Panc1 (cell line): ENCODE data around the gene CTNNBIP1.
"Not testable (repeated sequence)": the region's sequence is repeated elsewhere in the genome, so short reads cannot be mapped to it uniquely, and the experiment has no call there.

Experiments used
- POLR2AphosphoS5 ChIP-seq: IDR thresholded peaks from 2 replicates; pipeline ENCODE4 v1.6.1; 2012; ENCODE audit warnings: mild to moderate bottlenecking, low read depth, low read length, moderate library complexity
- TCF7L2 ChIP-seq: IDR thresholded peaks from 2 replicates; pipeline ENCODE4 v1.6.1; 2011; ENCODE audit warnings: mild to moderate bottlenecking, low read depth, low read length, inconsistent platforms
- TF ChIP-seq, protein P1 (sequence below), 2 experiments: IDR thresholded peaks; 2 replicates each; pipeline ENCODE4 v1.6.1; 2011 to 2012; ENCODE audit warnings: low read depth in 2 of 2, control low read depth in 1 of 2, low read length in 1 of 2, mild to moderate bottlenecking in 1 of 2, moderate library complexity in 1 of 2; ENCODE audit not compliant: insufficient read depth in 1 of 2
- TF ChIP-seq, protein P2 (sequence below): fragments of 450-650 bp; IDR thresholded peaks from 2 replicates; pipeline ENCODE4 v1.5.1; 2017; ENCODE audit warnings: mild to moderate bottlenecking

DNA sequence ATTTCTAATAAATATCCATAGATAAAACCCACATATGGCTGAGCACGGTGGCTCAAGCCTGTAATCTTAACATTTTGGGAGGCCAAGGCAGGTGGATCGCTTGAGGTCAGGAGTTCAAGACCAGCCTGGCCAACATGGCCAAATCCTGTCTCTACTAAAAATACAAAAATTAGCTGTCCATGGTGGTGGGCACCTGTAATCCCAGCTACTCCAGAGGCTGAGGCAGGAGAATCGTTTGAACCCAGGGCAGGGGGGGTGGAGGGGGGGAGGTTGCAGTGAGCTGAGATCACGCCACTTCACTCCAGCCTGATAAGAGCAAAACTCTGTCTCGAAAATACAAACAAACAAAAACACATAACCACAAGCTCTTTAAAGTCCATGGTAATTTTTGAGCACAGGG, 104.1 kb downstream of the CTNNBIP1 start:
- TF ChIP-seq, protein P1, sequence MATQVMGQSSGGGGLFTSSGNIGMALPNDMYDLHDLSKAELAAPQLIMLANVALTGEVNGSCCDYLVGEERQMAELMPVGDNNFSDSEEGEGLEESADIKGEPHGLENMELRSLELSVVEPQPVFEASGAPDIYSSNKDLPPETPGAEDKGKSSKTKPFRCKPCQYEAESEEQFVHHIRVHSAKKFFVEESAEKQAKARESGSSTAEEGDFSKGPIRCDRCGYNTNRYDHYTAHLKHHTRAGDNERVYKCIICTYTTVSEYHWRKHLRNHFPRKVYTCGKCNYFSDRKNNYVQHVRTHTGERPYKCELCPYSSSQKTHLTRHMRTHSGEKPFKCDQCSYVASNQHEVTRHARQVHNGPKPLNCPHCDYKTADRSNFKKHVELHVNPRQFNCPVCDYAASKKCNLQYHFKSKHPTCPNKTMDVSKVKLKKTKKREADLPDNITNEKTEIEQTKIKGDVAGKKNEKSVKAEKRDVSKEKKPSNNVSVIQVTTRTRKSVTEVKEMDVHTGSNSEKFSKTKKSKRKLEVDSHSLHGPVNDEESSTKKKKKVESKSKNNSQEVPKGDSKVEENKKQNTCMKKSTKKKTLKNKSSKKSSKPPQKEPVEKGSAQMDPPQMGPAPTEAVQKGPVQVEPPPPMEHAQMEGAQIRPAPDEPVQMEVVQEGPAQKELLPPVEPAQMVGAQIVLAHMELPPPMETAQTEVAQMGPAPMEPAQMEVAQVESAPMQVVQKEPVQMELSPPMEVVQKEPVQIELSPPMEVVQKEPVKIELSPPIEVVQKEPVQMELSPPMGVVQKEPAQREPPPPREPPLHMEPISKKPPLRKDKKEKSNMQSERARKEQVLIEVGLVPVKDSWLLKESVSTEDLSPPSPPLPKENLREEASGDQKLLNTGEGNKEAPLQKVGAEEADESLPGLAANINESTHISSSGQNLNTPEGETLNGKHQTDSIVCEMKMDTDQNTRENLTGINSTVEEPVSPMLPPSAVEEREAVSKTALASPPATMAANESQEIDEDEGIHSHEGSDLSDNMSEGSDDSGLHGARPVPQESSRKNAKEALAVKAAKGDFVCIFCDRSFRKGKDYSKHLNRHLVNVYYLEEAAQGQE (IDR thresholded peaks at IDR 0.05; ENCODE audit: insufficient read depth in 1 of 2, low read depth in 2 of 2, low read length in 1 of 2) = not testable (repeated sequence)
- not testable (repeated sequence) for TF ChIP-seq TCF7L2, POLR2AphosphoS5
- TF ChIP-seq, protein P2, sequence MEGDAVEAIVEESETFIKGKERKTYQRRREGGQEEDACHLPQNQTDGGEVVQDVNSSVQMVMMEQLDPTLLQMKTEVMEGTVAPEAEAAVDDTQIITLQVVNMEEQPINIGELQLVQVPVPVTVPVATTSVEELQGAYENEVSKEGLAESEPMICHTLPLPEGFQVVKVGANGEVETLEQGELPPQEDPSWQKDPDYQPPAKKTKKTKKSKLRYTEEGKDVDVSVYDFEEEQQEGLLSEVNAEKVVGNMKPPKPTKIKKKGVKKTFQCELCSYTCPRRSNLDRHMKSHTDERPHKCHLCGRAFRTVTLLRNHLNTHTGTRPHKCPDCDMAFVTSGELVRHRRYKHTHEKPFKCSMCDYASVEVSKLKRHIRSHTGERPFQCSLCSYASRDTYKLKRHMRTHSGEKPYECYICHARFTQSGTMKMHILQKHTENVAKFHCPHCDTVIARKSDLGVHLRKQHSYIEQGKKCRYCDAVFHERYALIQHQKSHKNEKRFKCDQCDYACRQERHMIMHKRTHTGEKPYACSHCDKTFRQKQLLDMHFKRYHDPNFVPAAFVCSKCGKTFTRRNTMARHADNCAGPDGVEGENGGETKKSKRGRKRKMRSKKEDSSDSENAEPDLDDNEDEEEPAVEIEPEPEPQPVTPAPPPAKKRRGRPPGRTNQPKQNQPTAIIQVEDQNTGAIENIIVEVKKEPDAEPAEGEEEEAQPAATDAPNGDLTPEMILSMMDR = not testable (repeated sequence)
